SK-N-MC (cell line): Measurements from ENCODE around the gene SASH1.

ENCODE experiments used
- EZH2 ChIP-seq: fragments of 200-600 bp; sonication (generic); IDR thresholded peaks from one replicate; pipeline ENCODE4 v1.6.1; 2017; ENCODE audit warnings: antibody characterized with exemption
- POLR2AphosphoS5 ChIP-seq: IDR thresholded peaks from 2 replicates; pipeline ENCODE4 v1.6.1; 2012; ENCODE audit warnings: mild to moderate bottlenecking, low read depth, low read length, borderline replicate concordance

DNA sequence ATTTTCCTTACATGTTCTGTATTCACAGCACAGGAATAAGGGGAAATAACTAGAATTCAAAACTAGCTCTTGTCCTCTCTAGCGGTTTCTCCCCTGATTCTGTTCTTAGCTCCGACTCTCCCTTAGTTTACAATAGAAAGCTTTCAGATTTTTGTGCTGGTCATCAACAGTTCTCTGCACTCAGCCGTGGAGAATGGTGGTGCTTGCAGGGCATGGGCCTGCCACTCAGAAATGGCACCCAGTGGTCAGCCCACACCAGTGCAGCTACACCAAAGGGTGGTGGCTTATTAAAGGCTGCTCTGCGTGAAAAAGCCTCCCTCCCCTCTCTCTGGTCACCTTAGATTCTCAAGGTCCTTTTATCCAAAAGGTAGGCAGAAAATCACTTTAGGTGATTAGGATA, 123.5 kb downstream of the SASH1 start:
- TF ChIP-seq POLR2AphosphoS5 = no peak
- TF ChIP-seq EZH2 = no peak
